ENCODE measurements around the gene MICAL3.

MICAL3 gene

GRCh38 chr22:17807578-17808410 is 216.6 kb downstream of the MICAL3 start:
- DNase-seq, result no peak

DNA sequence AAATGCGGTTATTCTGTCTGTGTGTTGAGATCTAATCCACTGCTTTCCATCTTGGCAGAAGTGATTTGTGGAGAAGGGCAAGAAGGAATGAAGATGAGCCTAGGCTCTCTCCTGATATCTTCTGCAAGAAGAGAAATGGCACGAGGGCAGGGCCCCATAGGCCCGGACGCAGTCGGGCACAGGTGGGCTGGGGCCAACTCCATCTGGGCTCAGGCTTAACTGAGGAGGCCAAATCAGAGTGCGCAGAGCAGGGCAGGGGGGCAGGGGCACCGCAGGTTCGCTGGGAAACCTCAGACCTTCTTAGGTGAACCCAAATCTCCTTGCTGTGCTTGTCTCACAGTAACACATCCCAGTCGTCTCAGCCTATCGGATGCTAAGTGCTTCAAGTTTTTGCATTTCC is 217.3 kb downstream of the MICAL3 start:
- DNase-seq, result no peak

GRCh38 chr22:17806437-17806836 is 217.9 kb downstream of the MICAL3 start:
- no peak for DNase-seq

DNA sequence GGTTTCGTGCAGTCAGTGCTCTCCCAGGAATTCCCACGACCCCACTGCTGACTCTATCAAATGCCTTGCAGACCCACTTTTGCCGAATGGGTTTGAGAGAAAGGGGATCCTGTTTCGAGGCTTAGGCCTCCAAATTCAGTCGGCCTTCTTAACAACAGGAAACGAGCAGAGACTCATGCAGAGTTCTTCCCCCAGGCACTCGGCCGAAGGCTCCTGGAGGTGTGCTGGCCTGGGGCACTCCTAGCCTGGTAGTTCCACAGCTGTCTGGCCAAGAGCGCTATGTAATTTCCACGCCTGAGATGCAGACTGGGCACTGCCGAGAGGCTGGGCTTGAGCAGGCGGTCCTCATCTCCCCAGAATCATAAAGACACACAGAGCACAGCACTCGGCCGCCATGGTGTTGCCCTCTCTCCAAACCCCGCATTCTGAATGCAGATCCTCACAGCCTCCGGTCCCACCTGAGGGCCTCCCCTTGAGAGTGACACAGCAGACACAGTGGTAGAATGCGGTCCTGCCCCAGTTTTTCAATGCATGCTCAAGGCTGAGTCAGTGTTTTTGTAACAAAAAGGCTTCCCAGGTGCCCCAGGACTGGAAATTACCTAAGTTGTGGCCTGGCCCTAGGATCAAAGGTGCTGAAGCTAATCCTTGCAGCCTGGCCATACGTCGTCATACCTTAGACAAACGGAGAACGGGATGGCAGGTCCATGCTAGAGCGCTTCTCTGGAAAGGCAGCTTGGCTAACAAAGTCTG is 219.9 kb downstream of the MICAL3 start:
- DNase-seq, result no peak

GRCh38 chr22:17803609-17804270 is 220.6 kb downstream of the MICAL3 start:
- no peak for DNase-seq

DNA sequence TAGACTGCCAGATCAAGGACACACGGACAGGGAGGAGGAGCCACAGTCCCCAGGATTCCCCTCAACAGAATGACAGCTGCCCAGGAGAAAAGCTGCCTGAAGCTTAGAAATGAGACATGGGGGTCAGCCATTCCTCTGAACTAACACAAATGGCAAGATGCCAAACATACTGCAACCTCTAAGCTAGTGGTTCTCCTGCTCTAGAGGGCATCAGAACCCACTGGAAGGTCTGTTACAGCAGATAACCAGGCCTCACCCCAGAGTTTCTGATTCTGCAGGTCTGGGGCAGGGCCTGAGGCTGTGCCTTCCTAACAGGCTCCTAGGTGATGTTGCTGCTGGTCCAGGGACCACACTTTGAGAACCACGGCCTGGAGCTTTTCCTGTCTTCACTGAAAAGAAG is 221.5 kb downstream of the MICAL3 start:
- no peak for DNase-seq

DNA sequence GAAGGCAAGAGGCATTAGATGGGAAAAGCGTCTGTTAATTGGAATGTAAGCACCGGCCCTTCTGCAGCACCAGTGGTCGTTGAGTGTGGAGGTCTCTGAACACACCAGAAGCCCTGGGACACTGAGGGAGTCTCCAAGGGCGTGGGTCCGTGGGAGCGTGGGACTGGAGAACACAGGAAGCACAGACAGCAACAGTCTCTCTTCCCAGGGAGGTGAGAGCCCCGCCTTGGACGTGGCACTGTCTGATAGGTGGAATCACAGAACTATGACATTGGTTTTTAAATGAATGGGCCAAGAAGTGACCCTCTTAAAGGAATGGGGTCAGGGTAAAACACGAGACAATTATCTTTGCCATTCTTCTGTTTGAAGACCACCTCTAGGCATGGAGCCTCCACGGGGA is 221.9 kb downstream of the MICAL3 start:
- DNase-seq, result no peak

DNA sequence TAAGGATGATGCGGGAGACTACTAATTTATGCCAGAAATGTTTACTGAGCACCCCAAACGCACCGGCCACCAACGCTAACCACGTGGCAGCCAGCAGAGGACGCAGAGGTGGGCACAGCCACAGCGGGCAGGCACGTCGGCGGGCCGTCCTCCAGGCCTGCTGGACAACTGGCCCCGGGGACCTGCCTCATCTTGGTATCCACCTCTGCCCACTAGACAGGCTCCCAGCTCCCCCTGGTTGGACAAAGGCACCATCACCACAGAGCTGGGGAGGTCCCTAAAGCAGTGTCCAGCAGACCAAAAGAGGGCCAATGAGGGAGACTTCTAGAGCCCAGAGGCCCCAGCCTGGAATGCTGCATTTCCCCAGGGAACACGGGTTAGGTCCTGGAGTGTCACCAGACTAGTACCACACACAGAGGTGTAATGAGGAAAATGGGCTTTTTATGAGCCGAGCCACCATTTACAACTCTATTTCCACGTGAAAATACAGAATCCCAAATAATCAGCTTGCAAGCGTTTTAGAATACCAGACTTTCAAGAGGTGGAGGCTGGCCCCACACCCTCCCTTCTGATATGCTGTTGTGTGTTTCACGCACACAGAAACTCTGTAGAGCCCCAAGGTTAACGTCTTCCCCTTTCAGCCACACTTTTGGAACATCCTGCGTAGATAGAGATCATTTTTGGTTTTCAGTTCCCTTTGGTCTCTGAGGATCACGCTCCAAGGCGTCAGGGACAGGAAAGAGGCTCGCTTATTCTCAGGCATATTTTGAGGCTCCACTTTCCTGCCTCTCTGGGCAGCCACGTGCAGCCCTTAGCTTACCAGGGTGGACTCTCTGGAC is 226.4 kb downstream of the MICAL3 start:
- DNase-seq, result no peak

DNA sequence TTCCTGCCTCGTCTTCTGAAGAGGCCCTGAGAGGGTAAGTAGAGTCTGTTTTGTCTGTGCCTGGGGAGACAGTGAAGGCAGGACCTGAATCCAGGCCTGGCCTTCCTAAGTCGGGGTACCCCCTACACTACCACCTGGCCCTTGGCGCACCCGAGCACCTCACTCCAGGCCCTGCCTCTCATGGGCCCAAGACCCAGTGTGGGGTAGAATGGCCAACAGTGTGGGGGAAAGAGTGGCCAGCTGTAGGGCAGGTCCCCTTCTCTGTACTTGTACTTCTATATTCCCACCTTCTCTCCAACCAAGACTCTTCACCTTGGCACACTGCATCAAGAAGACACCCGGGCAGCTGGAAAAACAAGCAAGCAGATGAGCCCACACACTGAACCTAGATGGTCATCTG is 227.7 kb downstream of the MICAL3 start:
- DNase-seq, result no peak

DNA sequence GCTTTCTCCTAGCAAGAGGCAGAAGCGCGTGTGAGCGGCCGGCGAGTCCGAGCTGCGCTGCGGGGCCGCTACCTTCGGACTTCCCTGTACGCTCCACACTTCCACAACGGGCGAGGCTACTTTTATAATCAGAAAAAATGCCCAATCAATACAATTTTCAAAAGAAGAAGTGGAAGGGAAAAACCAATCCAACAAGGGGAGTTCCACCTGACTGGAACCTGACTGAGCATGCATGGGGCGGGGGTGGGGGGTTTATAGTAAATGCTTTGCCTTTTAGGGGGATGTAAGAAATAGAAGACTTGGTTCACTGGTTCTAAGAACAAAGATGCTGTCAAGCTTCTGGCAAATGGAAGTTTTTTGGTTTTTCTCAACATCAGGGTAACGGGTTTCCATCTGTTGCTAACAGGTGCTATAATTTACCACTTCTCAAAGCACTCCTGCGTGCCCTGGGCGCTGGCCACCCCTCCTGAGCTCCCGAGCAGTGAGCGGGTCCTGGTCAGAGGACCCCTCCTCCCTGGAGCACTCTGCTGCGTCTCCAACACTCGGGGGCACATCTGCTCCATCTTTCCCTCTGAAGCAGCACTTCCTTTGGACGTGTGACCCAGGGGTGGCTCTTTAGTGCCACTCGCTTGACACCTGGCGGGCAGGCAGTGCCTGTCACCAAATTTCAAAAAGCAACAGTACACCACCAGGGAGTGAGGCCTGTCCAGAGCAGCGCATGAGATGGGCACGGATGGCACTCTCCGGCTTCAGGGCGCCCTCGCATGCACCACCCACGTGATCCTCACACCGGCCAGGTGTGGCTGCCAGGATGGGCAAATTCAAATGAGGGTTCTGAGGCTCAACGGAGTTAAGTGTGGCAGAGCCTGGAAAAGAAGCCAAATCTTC is 228.5 kb downstream of the MICAL3 start:
- no peak for DNase-seq

GRCh38 chr22:17794726-17795542 is 229.4 kb downstream of the MICAL3 start:
- DNase-seq, result no peak

GRCh38 chr22:17792854-17793434 is 231.4 kb downstream of the MICAL3 start:
- no peak for DNase-seq

DNA sequence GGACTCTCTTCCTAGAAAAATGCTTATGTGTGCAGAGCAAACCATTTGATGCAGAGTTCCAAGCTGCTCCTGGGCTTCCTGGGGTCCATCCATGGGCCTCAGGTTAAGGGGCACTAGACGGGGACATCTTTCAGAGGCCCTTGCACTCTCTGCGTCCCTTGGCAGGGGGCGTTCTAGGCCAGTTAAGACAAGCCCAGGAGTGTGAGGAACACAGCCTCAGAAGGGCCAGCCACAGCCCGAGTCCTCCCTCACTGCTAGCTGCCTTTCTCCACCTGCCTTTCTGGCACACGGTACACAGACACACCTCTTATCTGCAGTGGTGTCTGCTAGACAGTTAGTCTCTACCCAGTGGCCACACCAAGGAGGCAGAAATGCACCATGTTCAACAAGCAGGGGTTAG is 232.1 kb downstream of the MICAL3 start:
- DNase-seq, result no peak

- DNase-seq, result no peak
These were observed 233.2 kb downstream of the MICAL3 start for GRCh38 chr22:17791196-17791595.

GRCh38 chr22:17789379-17790200 is 234.8 kb downstream of the MICAL3 start:
- no peak for DNase-seq

DNA sequence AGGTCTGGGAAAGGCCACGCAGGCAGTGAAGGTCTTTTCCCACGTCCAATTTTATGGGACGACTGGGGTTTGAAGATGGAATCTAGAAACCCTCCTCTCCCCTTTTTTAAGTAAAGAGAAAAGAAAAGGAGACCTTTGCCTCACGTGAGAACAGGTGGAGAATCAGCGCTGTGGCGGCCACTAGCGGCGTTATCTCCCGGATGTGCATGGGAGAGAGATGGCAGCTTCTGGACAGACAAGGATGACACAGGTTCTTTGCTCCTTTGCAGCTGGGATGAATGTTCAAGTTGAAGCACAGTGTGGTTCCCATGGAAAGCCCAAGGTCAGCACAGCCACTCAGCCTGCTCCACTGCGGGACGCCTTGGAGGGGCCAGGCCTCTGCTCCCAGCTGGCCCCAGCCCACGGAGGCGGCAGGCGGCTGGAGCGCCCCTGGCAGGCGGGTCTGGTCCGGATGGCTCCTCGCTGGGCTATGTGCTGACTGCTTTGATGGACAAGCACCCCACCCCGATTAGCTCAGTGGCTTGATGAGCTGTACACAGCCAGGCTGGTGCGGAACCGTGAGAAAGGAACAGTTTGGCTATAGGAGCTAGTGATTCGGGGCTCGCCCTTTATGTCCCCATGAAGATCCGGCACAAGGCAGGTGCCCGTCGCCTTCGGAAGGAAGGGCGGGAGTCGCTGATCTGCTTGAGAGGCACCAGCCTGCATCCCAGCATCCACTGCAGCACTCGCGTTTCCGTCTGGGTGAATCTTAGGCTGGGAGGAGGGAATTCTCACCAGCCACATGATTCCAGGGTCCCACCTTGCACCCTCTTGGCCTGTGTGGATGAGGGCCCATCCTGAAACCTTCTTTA is 235.6 kb downstream of the MICAL3 start:
- no peak for DNase-seq

- no peak for DNase-seq
These were observed 236.5 kb downstream of the MICAL3 start for GRCh38 chr22:17787716-17788330.

DNA sequence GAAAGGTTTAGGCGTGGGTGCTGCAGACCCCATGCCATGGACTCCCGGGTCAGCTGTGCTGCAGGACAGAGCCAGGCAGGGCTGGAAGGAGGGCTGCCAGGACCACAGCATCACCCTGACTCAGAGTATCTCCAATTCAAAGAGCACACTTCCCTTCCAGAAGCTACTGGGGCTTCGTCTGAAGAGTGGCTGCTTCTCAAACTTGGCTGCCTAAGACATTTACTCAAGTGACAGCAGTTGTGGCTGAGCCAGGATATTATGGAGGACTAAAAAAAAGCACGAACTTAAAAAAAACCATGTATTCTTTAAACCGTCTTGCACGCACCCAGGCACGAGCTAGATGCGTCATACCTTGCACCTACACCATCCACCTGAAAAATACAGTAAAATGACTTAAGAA is 237.1 kb downstream of the MICAL3 start:
- no peak for DNase-seq
